ENCODE data around the gene PIGN. TPM values are rescaled to one million over a fixed set of nuclear protein-coding genes. Genes with fewer than 3 reads are reported as not detected.

Gene PIGN
- total RNA-seq, 1 experiment from 2014 or later, result 21.4 TPM

DNA sequence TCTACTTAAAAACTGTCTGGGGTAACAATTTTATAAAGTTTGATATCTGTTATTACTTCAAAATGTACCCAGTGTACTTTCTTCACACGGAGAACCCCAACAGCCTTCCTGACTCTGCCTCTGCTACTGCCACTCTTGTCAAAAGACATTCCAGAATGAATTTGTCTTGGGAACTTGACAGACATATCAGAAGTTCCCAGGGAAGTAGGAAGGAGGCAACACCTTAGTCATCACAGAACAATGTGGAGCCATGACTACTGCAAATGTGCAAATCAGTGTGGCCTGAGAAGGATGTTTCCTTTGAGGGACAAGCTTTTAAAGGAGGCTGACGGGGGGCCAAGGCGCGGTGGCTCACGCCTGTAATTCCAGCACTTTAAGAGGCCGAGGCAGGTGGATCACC is 160.3 kb downstream of the PIGN start:
- CTCF ChIA-PET, result no interaction called here
- ATAC-seq (no peak), DNase-seq (ENCODE audit: low read depth, low spot score) (no peak)
- Histone ChIP-seq H3K9me3 (ENCODE audit: control insufficient read depth, insufficient read depth, low read depth, low read length) (no peaks in the 10 kb centered on the region), H3K27ac (ENCODE audit: low read length) (no peak overlapping the region), H3K4me1 (ENCODE audit: control insufficient read depth, insufficient read depth, low read length) (no peaks in the 10 kb centered on the region), H3K27me3 (ENCODE audit: control insufficient read depth, insufficient read depth, low read length) (no peaks in the 10 kb centered on the region), H3K36me3 (ENCODE audit: control insufficient read depth, insufficient read depth, low read length) (no peaks in the 10 kb centered on the region), H3K4me3 (ENCODE audit: low read depth in 2 of 2, low read length in 2 of 2) (no peak overlapping the region)
- POLR2A ChIA-PET, result no interaction called here
- no peak for TF ChIP-seq TCF7L2 (IDR thresholded peaks at IDR 0.05; ENCODE audit: low read depth, low read length)
- TF ChIP-seq, protein P1, sequence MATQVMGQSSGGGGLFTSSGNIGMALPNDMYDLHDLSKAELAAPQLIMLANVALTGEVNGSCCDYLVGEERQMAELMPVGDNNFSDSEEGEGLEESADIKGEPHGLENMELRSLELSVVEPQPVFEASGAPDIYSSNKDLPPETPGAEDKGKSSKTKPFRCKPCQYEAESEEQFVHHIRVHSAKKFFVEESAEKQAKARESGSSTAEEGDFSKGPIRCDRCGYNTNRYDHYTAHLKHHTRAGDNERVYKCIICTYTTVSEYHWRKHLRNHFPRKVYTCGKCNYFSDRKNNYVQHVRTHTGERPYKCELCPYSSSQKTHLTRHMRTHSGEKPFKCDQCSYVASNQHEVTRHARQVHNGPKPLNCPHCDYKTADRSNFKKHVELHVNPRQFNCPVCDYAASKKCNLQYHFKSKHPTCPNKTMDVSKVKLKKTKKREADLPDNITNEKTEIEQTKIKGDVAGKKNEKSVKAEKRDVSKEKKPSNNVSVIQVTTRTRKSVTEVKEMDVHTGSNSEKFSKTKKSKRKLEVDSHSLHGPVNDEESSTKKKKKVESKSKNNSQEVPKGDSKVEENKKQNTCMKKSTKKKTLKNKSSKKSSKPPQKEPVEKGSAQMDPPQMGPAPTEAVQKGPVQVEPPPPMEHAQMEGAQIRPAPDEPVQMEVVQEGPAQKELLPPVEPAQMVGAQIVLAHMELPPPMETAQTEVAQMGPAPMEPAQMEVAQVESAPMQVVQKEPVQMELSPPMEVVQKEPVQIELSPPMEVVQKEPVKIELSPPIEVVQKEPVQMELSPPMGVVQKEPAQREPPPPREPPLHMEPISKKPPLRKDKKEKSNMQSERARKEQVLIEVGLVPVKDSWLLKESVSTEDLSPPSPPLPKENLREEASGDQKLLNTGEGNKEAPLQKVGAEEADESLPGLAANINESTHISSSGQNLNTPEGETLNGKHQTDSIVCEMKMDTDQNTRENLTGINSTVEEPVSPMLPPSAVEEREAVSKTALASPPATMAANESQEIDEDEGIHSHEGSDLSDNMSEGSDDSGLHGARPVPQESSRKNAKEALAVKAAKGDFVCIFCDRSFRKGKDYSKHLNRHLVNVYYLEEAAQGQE (IDR thresholded peaks at IDR 0.05; ENCODE audit: insufficient read depth in 1 of 2, low read depth in 2 of 2, low read length in 1 of 2), result no peak
- no peak for TF ChIP-seq POLR2AphosphoS5 (IDR thresholded peaks at IDR 0.05; ENCODE audit: low read depth, low read length)
- no peak for TF ChIP-seq SIN3A (IDR thresholded peaks at IDR 0.05; ENCODE audit: borderline replicate concordance, insufficient read depth, low read depth, low read length)
- TF ChIP-seq CTCF (IDR thresholded peaks at IDR 0.05), result no peak
- BruUV-seq (replicated peaks), result no TSS peak
- in situ Hi-C loops (cut with HindIII; ENCODE audit: low pct_unique_long_range_greater_than_20kb, low sequenced_read_pairs) (no loop called here), intact Hi-C loops (cut with micrococcal nuclease; ENCODE audit: unreplicated experiment) (no loop called here)

- POLR2A ChIA-PET, result no interaction called here
- intact Hi-C loops (cut with micrococcal nuclease; ENCODE audit: unreplicated experiment), result no loop called here
- TF ChIP-seq SIN3A (IDR thresholded peaks at IDR 0.05; ENCODE audit: borderline replicate concordance, insufficient read depth, low read depth, low read length), result no peak
- TF ChIP-seq CTCF (IDR thresholded peaks at IDR 0.05), result no peak
- TF ChIP-seq TCF7L2 (IDR thresholded peaks at IDR 0.05; ENCODE audit: low read depth, low read length), result no peak
- no peaks in the 10 kb centered on the region for H3K4me1 ChIP-seq (ENCODE audit: control insufficient read depth, insufficient read depth, low read length)
- CTCF ChIA-PET, result no interaction called here
- ATAC-seq (no peak), DNase-seq (ENCODE audit: low read depth, low spot score) (no peak)
- H3K4me3 ChIP-seq (ENCODE audit: low read depth in 2 of 2, low read length in 2 of 2), result no peak overlapping the region
- no peaks in the 10 kb centered on the region for H3K9me3 ChIP-seq (ENCODE audit: control insufficient read depth, insufficient read depth, low read depth, low read length)
- H3K27me3 ChIP-seq (ENCODE audit: control insufficient read depth, insufficient read depth, low read length), result no peaks in the 10 kb centered on the region
- no peaks in the 10 kb centered on the region for H3K36me3 ChIP-seq (ENCODE audit: control insufficient read depth, insufficient read depth, low read length)
- BruUV-seq (replicated peaks), result no TSS peak
- no peak overlapping the region for H3K27ac ChIP-seq (ENCODE audit: low read length)
- in situ Hi-C loops (cut with HindIII; ENCODE audit: low pct_unique_long_range_greater_than_20kb, low sequenced_read_pairs), result no loop called here
Measured at GRCh38 chr18:62024983-62025382, 161.9 kb downstream of the PIGN start.
